Activated CD4-positive, alpha-beta T cell treated with anti-CD3 and anti-CD28 coated beads, Interleukin-2, amount 10 ng/mL, durations not matched to agents 7 days and 5 days (primary cell): ENCODE data around the gene PTX3. TPM values are rescaled to one million over a fixed set of nuclear protein-coding genes. Genes with fewer than 3 reads are reported as not detected.

Experiments used
- CTCF ChIA-PET: fragments of 350-600 bp; sonication (Branson Sonifier 250); formaldehyde crosslinking; loops from one replicate; lab custom pipeline; 2021; ENCODE audit warnings: antibody characterized with exemption; lab: Charles Lee
- POLR2A ChIA-PET: fragments of 350-600 bp; sonication (Branson Sonifier 250); formaldehyde crosslinking; loops from one replicate; lab custom pipeline; 2021; ENCODE audit warnings: antibody characterized with exemption; lab: Charles Lee
- DNase-seq: peaks from one replicate; pipeline ENCODE4 v3.0.0-alpha.2; 2020
- H3K27ac Mint-ChIP-seq: one replicate; pipeline ENCODE4 v1.8.0; 2021; ENCODE audit warnings: mild to moderate bottlenecking, moderate library complexity, mixed read lengths
- H3K27me3 Mint-ChIP-seq: one replicate; pipeline ENCODE4 v1.8.0; 2021; ENCODE audit warnings: mixed read lengths
- H3K36me3 Mint-ChIP-seq: one replicate; pipeline ENCODE4 v1.8.0; 2021; ENCODE audit warnings: low read depth, mixed read lengths
- H3K4me1 Mint-ChIP-seq: one replicate; pipeline ENCODE4 v1.8.0; 2021; ENCODE audit warnings: mixed read lengths
- H3K4me3 Mint-ChIP-seq: one replicate; pipeline ENCODE4 v1.8.0; 2021; ENCODE audit warnings: mild to moderate bottlenecking, moderate library complexity, mixed read lengths
- H3K9me3 Mint-ChIP-seq: one replicate; pipeline ENCODE4 v1.8.0; 2021; ENCODE audit warnings: mixed read lengths
- total RNA-seq, 2 experiments: library from RNA; stranded (reverse); gene quantifications; one replicate each; pipeline ENCODE4 v1.2.3, GENCODE V29; 2021

The PTX3 gene
- total RNA-seq, 2 experiments from 2014 or later = 0.40 TPM; not detected in 1

GRCh38 chr3:157465741-157466140 lies 29.1 kb downstream of the PTX3 start:
- Mint-ChIP-seq H3K9me3 (no peaks in the 10 kb centered on the region), H3K27ac (no peak overlapping the region), H3K4me1 (no peaks in the 10 kb centered on the region), H3K36me3 (no peaks in the 10 kb centered on the region), H3K27me3 (peaks cover 9% of the 10 kb centered on the region), H3K4me3 (no peak overlapping the region)
- ChIA-PET CTCF (no interaction called here), POLR2A (no interaction called here)
- DNase-seq = no peak

GRCh38 chr3:157467200-157467599 lies 30.6 kb downstream of the PTX3 start:
- Mint-ChIP-seq H3K36me3 (no peaks in the 10 kb centered on the region), H3K4me1 (no peaks in the 10 kb centered on the region), H3K27ac (no peak overlapping the region), H3K4me3 (no peak overlapping the region), H3K9me3 (no peaks in the 10 kb centered on the region), H3K27me3 (peaks cover 7% of the 10 kb centered on the region)
- DNase-seq = no peak
- POLR2A ChIA-PET = no interaction called here
- CTCF ChIA-PET = interaction anchor here (1.0 kb wide), 1 partner anchor 68 kb away, joined by 4 read pairs; no protein-coding TSS in a partner anchor

- Mint-ChIP-seq H3K9me3 (no peaks in the 10 kb centered on the region), H3K4me1 (no peaks in the 10 kb centered on the region), H3K27ac (no peak overlapping the region), H3K4me3 (no peak overlapping the region), H3K27me3 (peaks cover 7% of the 10 kb centered on the region), H3K36me3 (no peaks in the 10 kb centered on the region)
- CTCF ChIA-PET = no interaction called here
- no peak for DNase-seq
- POLR2A ChIA-PET = no interaction called here
Observed at GRCh38 chr3:157469561-157470294, 33.1 kb downstream of the PTX3 start.

- peaks cover 7% of the 10 kb centered on the region for H3K27me3 Mint-ChIP-seq
- no peak for DNase-seq
- H3K27ac Mint-ChIP-seq = no peak overlapping the region
- H3K9me3 Mint-ChIP-seq = no peaks in the 10 kb centered on the region
- H3K4me3 Mint-ChIP-seq = no peak overlapping the region
- ChIA-PET CTCF (no interaction called here), POLR2A (no interaction called here)
- no peaks in the 10 kb centered on the region for H3K36me3 Mint-ChIP-seq
- H3K4me1 Mint-ChIP-seq = no peaks in the 10 kb centered on the region
Observed at GRCh38 chr3:157471064-157471463, 34.4 kb downstream of the PTX3 start.

- Mint-ChIP-seq H3K27ac (no peak overlapping the region), H3K4me3 (no peak overlapping the region), H3K36me3 (no peaks in the 10 kb centered on the region), H3K27me3 (peaks cover 7% of the 10 kb centered on the region), H3K4me1 (no peaks in the 10 kb centered on the region), H3K9me3 (no peaks in the 10 kb centered on the region)
- ChIA-PET CTCF (no interaction called here), POLR2A (no interaction called here)
- DNase-seq = no peak
Observed at GRCh38 chr3:157472648-157473047, 36.0 kb downstream of the PTX3 start.

- Mint-ChIP-seq H3K27me3 (peaks cover 5% of the 10 kb centered on the region), H3K4me3 (no peak overlapping the region), H3K27ac (no peak overlapping the region), H3K36me3 (no peaks in the 10 kb centered on the region), H3K9me3 (no peaks in the 10 kb centered on the region), H3K4me1 (no peaks in the 10 kb centered on the region)
- ChIA-PET POLR2A (no interaction called here), CTCF (interaction anchor here (0.6 kb wide), 1 partner anchor 11 kb away, joined by 3 read pairs; no protein-coding TSS in a partner anchor)
- no peak for DNase-seq
Observed at GRCh38 chr3:157475921-157476414, 39.3 kb downstream of the PTX3 start.

GRCh38 chr3:157477441-157477840 lies 40.8 kb downstream of the PTX3 start:
- POLR2A ChIA-PET = no interaction called here
- Mint-ChIP-seq H3K27ac (no peak overlapping the region), H3K36me3 (no peaks in the 10 kb centered on the region), H3K27me3 (peaks cover 7% of the 10 kb centered on the region), H3K9me3 (no peaks in the 10 kb centered on the region), H3K4me3 (no peak overlapping the region), H3K4me1 (no peaks in the 10 kb centered on the region)
- DNase-seq = no peak
- CTCF ChIA-PET = no interaction called here

- Mint-ChIP-seq H3K27ac (no peak overlapping the region), H3K9me3 (no peaks in the 10 kb centered on the region), H3K36me3 (no peaks in the 10 kb centered on the region), H3K27me3 (peaks cover 12% of the 10 kb centered on the region), H3K4me3 (no peak overlapping the region), H3K4me1 (no peaks in the 10 kb centered on the region)
- CTCF ChIA-PET = no interaction called here
- POLR2A ChIA-PET = no interaction called here
- DNase-seq = no peak
Observed at GRCh38 chr3:157479464-157480243, 43.0 kb downstream of the PTX3 start.

GRCh38 chr3:157487339-157487738 lies 50.7 kb downstream of the PTX3 start:
- Mint-ChIP-seq H3K27me3 (peaks cover 15% of the 10 kb centered on the region), H3K36me3 (no peaks in the 10 kb centered on the region), H3K4me3 (no peak overlapping the region), H3K27ac (no peak overlapping the region), H3K4me1 (no peaks in the 10 kb centered on the region), H3K9me3 (no peaks in the 10 kb centered on the region)
- ChIA-PET CTCF (no interaction called here), POLR2A (no interaction called here)
- DNase-seq = no peak

GRCh38 chr3:157488144-157488543 lies 51.5 kb downstream of the PTX3 start:
- CTCF ChIA-PET = interaction anchor here (0.6 kb wide), 1 partner anchor 80 kb away, joined by 5 read pairs; no protein-coding TSS in a partner anchor
- Mint-ChIP-seq H3K27me3 (peaks cover 12% of the 10 kb centered on the region), H3K36me3 (no peaks in the 10 kb centered on the region), H3K4me3 (no peak overlapping the region), H3K4me1 (no peaks in the 10 kb centered on the region), H3K27ac (no peak overlapping the region), H3K9me3 (no peaks in the 10 kb centered on the region)
- DNase-seq = no peak
- POLR2A ChIA-PET = no interaction called here

- DNase-seq = no peak
- no peaks in the 10 kb centered on the region for H3K9me3 Mint-ChIP-seq
- no peak overlapping the region for H3K27ac Mint-ChIP-seq
- H3K4me1 Mint-ChIP-seq = no peaks in the 10 kb centered on the region
- ChIA-PET POLR2A (no interaction called here), CTCF (no interaction called here)
- H3K36me3 Mint-ChIP-seq = no peaks in the 10 kb centered on the region
- H3K4me3 Mint-ChIP-seq = no peak overlapping the region
- H3K27me3 Mint-ChIP-seq = peaks cover 28% of the 10 kb centered on the region
Observed at GRCh38 chr3:157491136-157491535, 54.5 kb downstream of the PTX3 start.
